ENCODE data around the gene SLC9C2.

DNA sequence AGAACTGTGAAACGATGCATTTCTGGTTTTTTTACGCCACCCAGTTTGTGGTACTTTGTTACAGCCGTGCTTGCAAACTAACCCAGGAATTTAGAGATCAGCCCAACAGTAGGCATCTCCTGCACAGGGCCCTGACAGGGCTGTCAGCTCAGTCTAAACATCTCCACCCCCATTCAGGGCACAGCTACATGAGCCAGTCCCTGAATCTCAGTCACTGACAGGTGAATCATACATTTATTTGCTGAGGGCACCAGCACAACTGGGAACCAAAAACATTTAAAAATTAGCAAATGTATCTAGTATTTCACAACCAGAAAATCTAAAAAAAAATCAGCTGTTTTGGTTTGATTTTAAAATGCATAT lies 95.0 kb downstream of the SLC9C2 start:
- TF ChIP-seq ZNF263 (CRISPR knock-in tag; IDR thresholded peaks at IDR 0.05; ENCODE audit: low read depth) (no peak), CTCF (IDR thresholded peaks at IDR 0.05) (no peak), ZNF423 (CRISPR knock-in tag; IDR thresholded peaks at IDR 0.05) (no peak), CREM (CRISPR knock-in tag; IDR thresholded peaks at IDR 0.05) (no peak)
- TF ChIP-seq, protein P1, sequence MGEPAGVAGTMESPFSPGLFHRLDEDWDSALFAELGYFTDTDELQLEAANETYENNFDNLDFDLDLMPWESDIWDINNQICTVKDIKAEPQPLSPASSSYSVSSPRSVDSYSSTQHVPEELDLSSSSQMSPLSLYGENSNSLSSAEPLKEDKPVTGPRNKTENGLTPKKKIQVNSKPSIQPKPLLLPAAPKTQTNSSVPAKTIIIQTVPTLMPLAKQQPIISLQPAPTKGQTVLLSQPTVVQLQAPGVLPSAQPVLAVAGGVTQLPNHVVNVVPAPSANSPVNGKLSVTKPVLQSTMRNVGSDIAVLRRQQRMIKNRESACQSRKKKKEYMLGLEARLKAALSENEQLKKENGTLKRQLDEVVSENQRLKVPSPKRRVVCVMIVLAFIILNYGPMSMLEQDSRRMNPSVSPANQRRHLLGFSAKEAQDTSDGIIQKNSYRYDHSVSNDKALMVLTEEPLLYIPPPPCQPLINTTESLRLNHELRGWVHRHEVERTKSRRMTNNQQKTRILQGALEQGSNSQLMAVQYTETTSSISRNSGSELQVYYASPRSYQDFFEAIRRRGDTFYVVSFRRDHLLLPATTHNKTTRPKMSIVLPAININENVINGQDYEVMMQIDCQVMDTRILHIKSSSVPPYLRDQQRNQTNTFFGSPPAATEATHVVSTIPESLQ (CRISPR knock-in tag; IDR thresholded peaks at IDR 0.05) = no peak
- TF ChIP-seq, protein P2, sequence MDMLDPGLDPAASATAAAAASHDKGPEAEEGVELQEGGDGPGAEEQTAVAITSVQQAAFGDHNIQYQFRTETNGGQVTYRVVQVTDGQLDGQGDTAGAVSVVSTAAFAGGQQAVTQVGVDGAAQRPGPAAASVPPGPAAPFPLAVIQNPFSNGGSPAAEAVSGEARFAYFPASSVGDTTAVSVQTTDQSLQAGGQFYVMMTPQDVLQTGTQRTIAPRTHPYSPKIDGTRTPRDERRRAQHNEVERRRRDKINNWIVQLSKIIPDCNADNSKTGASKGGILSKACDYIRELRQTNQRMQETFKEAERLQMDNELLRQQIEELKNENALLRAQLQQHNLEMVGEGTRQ (CRISPR knock-in tag; IDR thresholded peaks at IDR 0.05) = no peak
- TF ChIP-seq, protein P3, sequence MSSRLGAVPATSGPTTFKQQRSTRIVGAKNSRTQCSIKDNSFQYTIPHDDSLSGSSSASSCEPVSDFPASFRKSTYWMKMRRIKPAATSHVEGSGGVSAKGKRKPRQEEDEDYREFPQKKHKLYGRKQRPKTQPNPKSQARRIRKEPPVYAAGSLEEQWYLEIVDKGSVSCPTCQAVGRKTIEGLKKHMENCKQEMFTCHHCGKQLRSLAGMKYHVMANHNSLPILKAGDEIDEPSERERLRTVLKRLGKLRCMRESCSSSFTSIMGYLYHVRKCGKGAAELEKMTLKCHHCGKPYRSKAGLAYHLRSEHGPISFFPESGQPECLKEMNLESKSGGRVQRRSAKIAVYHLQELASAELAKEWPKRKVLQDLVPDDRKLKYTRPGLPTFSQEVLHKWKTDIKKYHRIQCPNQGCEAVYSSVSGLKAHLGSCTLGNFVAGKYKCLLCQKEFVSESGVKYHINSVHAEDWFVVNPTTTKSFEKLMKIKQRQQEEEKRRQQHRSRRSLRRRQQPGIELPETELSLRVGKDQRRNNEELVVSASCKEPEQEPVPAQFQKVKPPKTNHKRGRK (CRISPR knock-in tag; IDR thresholded peaks at IDR 0.05; ENCODE audit: borderline replicate concordance) = no peak
